B cell (primary cell): ENCODE data around the gene TTYH1. TPM values are rescaled to one million over a fixed set of nuclear protein-coding genes. Genes with fewer than 3 reads are reported as not detected.

Experiments
- ATAC-seq: fragments of 200-7000 bp; cut with Tn5 transposase; one replicate; pipeline ENCODE4 v1.10.0; 2021; ENCODE audit warnings: low read depth, mild to moderate bottlenecking, moderate number of reproducible peaks, moderate library complexity
- CTCF ChIA-PET: fragments of 350-600 bp; sonication (Branson Sonifier 250); formaldehyde crosslinking; loops from one replicate; lab custom pipeline; 2021; ENCODE audit warnings: antibody characterized with exemption, inconsistent platforms; lab: Charles Lee
- POLR2A ChIA-PET: fragments of 350-600 bp; sonication (Branson Sonifier 250); formaldehyde crosslinking; loops from one replicate; lab custom pipeline; 2021; ENCODE audit warnings: antibody characterized with exemption; lab: Charles Lee
- DNase-seq: peaks from one replicate; pipeline ENCODE4 v3.0.0; 2013
- H2AFZ ChIP-seq: 2 replicates; pipeline ENCODE4 v1.6.1; 2012; ENCODE audit warnings: mild to moderate bottlenecking, low read depth, low read length; ENCODE audit not compliant: insufficient read depth, poor library complexity, severe bottlenecking
- H3K27ac ChIP-seq, 2 donors: 1 replicate in 1 of 2; 2 replicates in 1 of 2; pipeline ENCODE4 v1.5.1; 2012 to 2013; ENCODE audit warnings: low read length in 2 of 2, mild to moderate bottlenecking in 2 of 2, moderate library complexity in 1 of 2
- H3K27me3 ChIP-seq, 4 experiments: fragments of 200-600 bp in 1 of 4; sonication (generic) in 1 of 4; replicated peaks in 1 of 4; 1 replicate in 2 of 4; 2 replicates in 2 of 4; pipeline versions ENCODE4 v1.6.1 to v1.7.0; 2013 to 2016; ENCODE audit warnings: low read length in 3 of 4, mild to moderate bottlenecking in 2 of 4, mixed read lengths in 1 of 4, moderate library complexity in 1 of 4; ENCODE audit not compliant: insufficient read depth in 4 of 4, control insufficient read depth in 3 of 4; ENCODE audit errors: control extremely low read depth in 1 of 4
- H3K36me3 ChIP-seq, 2 experiments: replicated peaks in 1 of 2; 1 replicate in 1 of 2; 2 replicates in 1 of 2; pipeline versions ENCODE4 v1.6.1 to v1.7.1; 2013; ENCODE audit warnings: low read length in 1 of 2; ENCODE audit not compliant: insufficient read depth in 2 of 2, control insufficient read depth in 1 of 2; ENCODE audit errors: control extremely low read depth in 1 of 2, extremely low read depth in 1 of 2
- H3K4me1 ChIP-seq, 2 donors: fragments of 200-600 bp in 1 of 2; sonication (generic) in 1 of 2; 1 replicate in 1 of 2; 2 replicates in 1 of 2; pipeline versions ENCODE4 v1.5.1 to v1.6.1; 2013 to 2017; ENCODE audit warnings: low read length in 2 of 2; ENCODE audit not compliant: control insufficient read depth in 2 of 2, insufficient read depth in 2 of 2
- H3K4me2 ChIP-seq: replicated peaks from 2 replicates; pipeline ENCODE3; 2012; ENCODE audit warnings: mild to moderate bottlenecking, low read depth, low read length; ENCODE audit not compliant: poor library complexity, severe bottlenecking
- H3K4me3 ChIP-seq, 5 experiments: fragments of 200-600 bp in 1 of 5; sonication (generic) in 1 of 5; 1 replicate in 3 of 5; 2 replicates in 2 of 5; pipeline versions ENCODE4 v1.5.1 to v1.7.0; 2011 to 2016; ENCODE audit warnings: low read length in 4 of 5, mild to moderate bottlenecking in 4 of 5, low read depth in 2 of 5, control low read depth in 1 of 5, moderate library complexity in 1 of 5; ENCODE audit not compliant: insufficient read depth in 1 of 5; ENCODE audit errors: control extremely low read depth in 1 of 5, extremely low read depth in 1 of 5
- H3K79me2 ChIP-seq: fragments of 200-600 bp; sonication (generic); one replicate; pipeline ENCODE4 v1.6.0; 2016; ENCODE audit warnings: low read length; ENCODE audit not compliant: control insufficient read depth, insufficient read depth
- H3K9ac ChIP-seq: fragments of 200-600 bp; sonication (generic); 2 replicates; pipeline ENCODE4 v1.6.1; 2017; ENCODE audit warnings: mild to moderate bottlenecking, low read length, moderate library complexity
- H3K9me3 ChIP-seq, 3 donors: one replicate each; pipeline versions ENCODE4 v1.6.1 to v1.7.1; 2013; ENCODE audit warnings: low read length in 2 of 3; ENCODE audit not compliant: control insufficient read depth in 2 of 3, insufficient read depth in 1 of 3; ENCODE audit errors: control extremely low read depth in 1 of 3
- H4K20me1 ChIP-seq: 2 replicates; pipeline ENCODE4 v1.6.0; 2012; ENCODE audit warnings: mild to moderate bottlenecking, low read length; ENCODE audit not compliant: insufficient read depth, control insufficient read depth, poor library complexity, severe bottlenecking
- H3K27ac Mint-ChIP-seq: one replicate; pipeline ENCODE4 v1.8.0; 2021; ENCODE audit warnings: mixed read lengths
- H3K27me3 Mint-ChIP-seq: one replicate; pipeline ENCODE4 v1.8.0; 2021; ENCODE audit warnings: mixed read lengths
- H3K4me1 Mint-ChIP-seq: one replicate; pipeline ENCODE4 v1.8.0; 2021; ENCODE audit warnings: mixed read lengths
- H3K4me3 Mint-ChIP-seq: one replicate; pipeline ENCODE4 v1.8.0; 2021; ENCODE audit warnings: mixed read lengths
- H3K9me3 Mint-ChIP-seq: one replicate; pipeline ENCODE4 v1.8.0; 2022; ENCODE audit warnings: mixed read lengths; ENCODE audit not compliant: insufficient read depth
- CTCF ChIP-seq: fragments of 200-600 bp; IDR thresholded peaks from one replicate; pipeline ENCODE4 v1.8.0; 2022; ENCODE audit warnings: antibody characterized with exemption, mild to moderate bottlenecking
- EZH2 ChIP-seq: IDR thresholded peaks from 2 replicates; pipeline ENCODE4 v1.6.1; 2012; ENCODE audit warnings: borderline replicate concordance, low read depth, mild to moderate bottlenecking, moderate library complexity, low read length; ENCODE audit not compliant: insufficient read depth, poor library complexity, severe bottlenecking
- whole genome bisulfite sequencing: methylation state at CpG from one replicate; pipeline ENCODE4 v1.1.5; 2013; ENCODE audit warnings: missing lambda C conversion rate; ENCODE audit not compliant: insufficient coverage; 5-methylcytosine and 5-hydroxymethylcytosine counted together
- intact Hi-C: fragments of 100-400 bp; cut with micrococcal nuclease; formaldehyde crosslinking; loops from one replicate; pipeline ENCODE4 v1.10.0; 2022
- polyA plus RNA-seq: library from polyadenylated mRNA; depleted of rRNA; stranded (reverse); fragments of >200 nt; gene quantifications from 2 replicates; pipeline ENCODE4 v1.2.3, GENCODE V29; 2012
- total RNA-seq, 2 donors: library from RNA; stranded (reverse); fragments of 120-200 nt in 1 of 2; gene quantifications; 1 replicate in 1 of 2; 2 replicates in 1 of 2; pipeline versions ENCODE4 v1.2.3 to v1.2.4, GENCODE V29; 2013 to 2022

TTYH1 gene
- total and polyA plus RNA-seq, 2 donors (not counting 1 experiment from before 2014, with no cell fraction given): not detected

GRCh38 chr19:54460230-54461005 is 45.2 kb downstream of the TTYH1 start:
- CTCF ChIA-PET: no interaction called here
- no peaks in the 10 kb centered on the region for H3K9me3 Mint-ChIP-seq
- ATAC-seq: no peak
- peaks cover 39% of the 10 kb centered on the region for H3K79me2 ChIP-seq
- H3K27me3 ChIP-seq: no peaks in the 10 kb centered on the region
- H3K27ac ChIP-seq: no peak overlapping the region
- no peak overlapping the region for H3K4me2 ChIP-seq
- TF ChIP-seq EZH2 (no peak), CTCF (no peak)
- H3K9ac ChIP-seq: no peak overlapping the region
- no peak overlapping the region for H2AFZ ChIP-seq
- H3K4me3 Mint-ChIP-seq: no peak overlapping the region
- H3K27me3 Mint-ChIP-seq: no peaks in the 10 kb centered on the region
- H3K36me3 ChIP-seq: peaks cover 0 to 63% of the 10 kb centered on the region in 2 experiments
- peaks cover 0 to 17% (median 0%) of the 10 kb centered on the region in 3 donors for H3K9me3 ChIP-seq
- H3K27ac Mint-ChIP-seq: peak overlapping the region; percentile 59
- peaks cover 74% of the 10 kb centered on the region for H4K20me1 ChIP-seq
- no peak overlapping the region for H3K4me3 ChIP-seq
- POLR2A ChIA-PET: interaction anchor here (1.4 kb wide), 1 partner anchor 12 kb away, joined by 10 read pairs; the partner anchor contains the start of gene LENG8
- WGBS: 82% methylated on average over 24 of the region's 39 CpGs
- peaks cover 23% of the 10 kb centered on the region for H3K4me1 Mint-ChIP-seq
- DNase-seq: peak; percentile 23
- H3K4me1 ChIP-seq: peaks cover 16 to 29% of the 10 kb centered on the region in 2 donors
- intact Hi-C loops: loop anchor here (5.0 kb wide), 1 partner anchor 593 kb away; the partner anchor contains the start of gene MYADM

GRCh38 chr19:54461210-54461609 is 45.9 kb downstream of the TTYH1 start:
- no peaks in the 10 kb centered on the region for H3K27me3 Mint-ChIP-seq
- Histone ChIP-seq H3K9ac (no peak overlapping the region), H4K20me1 (peaks cover 66% of the 10 kb centered on the region), H3K36me3 (peaks cover 0 to 55% of the 10 kb centered on the region in 2 experiments), H3K79me2 (peaks cover 31% of the 10 kb centered on the region), H3K27me3 (no peaks in the 10 kb centered on the region), H3K27ac (no peak overlapping the region), H3K4me2 (no peak overlapping the region), H2AFZ (no peak overlapping the region), H3K4me3 (no peak overlapping the region), H3K9me3 (peaks cover 0 to 23% (median 0%) of the 10 kb centered on the region in 3 donors), H3K4me1 (peaks cover 16 to 29% of the 10 kb centered on the region in 2 donors)
- POLR2A ChIA-PET: interaction anchor here (0.6 to 1.7 kb wide), 4 partner anchors 8 to 1178 kb away, joined by 3 to 8 read pairs (median 5); partner anchors contain the start of gene LENG8
- CTCF ChIA-PET: no interaction called here
- intact Hi-C loops: loop anchor here (5.0 kb wide), 1 partner anchor 594 kb away; the partner anchor contains the start of gene MYADM
- TF ChIP-seq CTCF (no peak), EZH2 (no peak)
- peaks cover 23% of the 10 kb centered on the region for H3K4me1 Mint-ChIP-seq
- H3K4me3 Mint-ChIP-seq: no peak overlapping the region
- no peaks in the 10 kb centered on the region for H3K9me3 Mint-ChIP-seq
- no peak overlapping the region for H3K27ac Mint-ChIP-seq
- DNase-seq (peak; percentile 40), ATAC-seq (no peak)
- 95% methylated on average over 21 of the region's 27 CpGs for WGBS
